ENCODE data around the gene TMPRSS7. TPM values are rescaled to one million over a fixed set of nuclear protein-coding genes. Genes with fewer than 3 reads are reported as not detected.

Gene TMPRSS7
- total RNA-seq, 4 donors from 2014 or later, result 0.23 to 0.34 (median 0.29) TPM; not detected in 1

GRCh38 chr3:112003321-112004080, 31.0 kb upstream of the TMPRSS7 start:
- no peak for TF ChIP-seq POLR2A (IDR thresholded peaks at IDR 0.05)
- no peak for TF ChIP-seq CTCF (IDR thresholded peaks at IDR 0.05)
- no peak overlapping the region for H3K4me3 ChIP-seq (ENCODE audit: low read depth, poor library complexity, severe bottlenecking)
- intact Hi-C loops (cut with DNase I; ENCODE audit: low total_unique reads), result no loop called here
- DNase-seq (ENCODE audit: low spot score in 2 of 2), result no peak
- 66 to 82% methylated on average over 4 of the region's 4 CpGs for WGBS, 2 donors

GRCh38 chr3:112004187-112004586, 30.3 kb upstream of the TMPRSS7 start:
- DNase-seq (ENCODE audit: low spot score in 2 of 2), result no peak
- intact Hi-C loops (cut with DNase I; ENCODE audit: low total_unique reads), result no loop called here
- no peak overlapping the region for H3K4me3 ChIP-seq (ENCODE audit: low read depth, poor library complexity, severe bottlenecking)
- WGBS, 2 donors, result 88 to 89% methylated on average over 2 of the region's 2 CpGs
- TF ChIP-seq CTCF (IDR thresholded peaks at IDR 0.05) (no peak), POLR2A (IDR thresholded peaks at IDR 0.05) (no peak)

- intact Hi-C loops (cut with DNase I; ENCODE audit: low total_unique reads), result no loop called here
- no peak for DNase-seq (ENCODE audit: low spot score in 2 of 2)
- 90 to 98% methylated on average over 2 of the region's 2 CpGs for WGBS, 2 donors
- no peak overlapping the region for H3K4me3 ChIP-seq (ENCODE audit: low read depth, poor library complexity, severe bottlenecking)
- no peak for TF ChIP-seq POLR2A (IDR thresholded peaks at IDR 0.05)
- TF ChIP-seq CTCF (IDR thresholded peaks at IDR 0.05), result no peak
Observed at GRCh38 chr3:112004669-112005068, 29.9 kb upstream of the TMPRSS7 start.

- intact Hi-C loops (cut with DNase I; ENCODE audit: low total_unique reads), result no loop called here
- WGBS, 2 donors, result 70 to 90% methylated on average over 4 of the region's 4 CpGs
- H3K4me3 ChIP-seq (ENCODE audit: low read depth, poor library complexity, severe bottlenecking), result no peak overlapping the region
Observed at GRCh38 chr3:112005091-112005672, 29.4 kb upstream of the TMPRSS7 start.

GRCh38 chr3:112007633-112008032, 26.9 kb upstream of the TMPRSS7 start:
- DNase-seq (ENCODE audit: low spot score in 2 of 2), result no peak
- TF ChIP-seq CTCF (IDR thresholded peaks at IDR 0.05), result no peak
- no peak for TF ChIP-seq POLR2A (IDR thresholded peaks at IDR 0.05)
- WGBS, 2 donors, result 31 to 33% methylated on average over 1 of the region's 1 CpG
- no peak overlapping the region for H3K4me3 ChIP-seq (ENCODE audit: low read depth, poor library complexity, severe bottlenecking)
- intact Hi-C loops (cut with DNase I; ENCODE audit: low total_unique reads), result no loop called here

More at GRCh38 chr3:112005091-112005672, 29.4 kb upstream of the TMPRSS7 start:
- no peak for DNase-seq (ENCODE audit: low spot score in 2 of 2)
- TF ChIP-seq POLR2A (IDR thresholded peaks at IDR 0.05) (no peak), CTCF (IDR thresholded peaks at IDR 0.05) (no peak)

All from lower leg skin (tissue), 4 donors.